NCI-H774 (cell line): ENCODE data around the gene CCDC9.
A peak's percentile ranks its signal among the peaks of the same experiment; 100 is the strongest.
"Not testable (repeated sequence)": the region's sequence is repeated elsewhere in the genome, so short reads cannot be mapped to it uniquely, and the experiment has no call there.

Source experiments
- DNase-seq: peaks from one replicate; lab custom pipeline; 2025; lab: John Stamatoyannopoulos, UW

Gene CCDC9

GRCh38 chr19:47300867-47301266 lies 44.5 kb downstream of the CCDC9 start:
- DNase-seq: not testable (repeated sequence)

- no peak for DNase-seq
Observed at GRCh38 chr19:47302249-47302648, 45.9 kb downstream of the CCDC9 start.

- no peak for DNase-seq
Observed at GRCh38 chr19:47303966-47304365, 47.6 kb downstream of the CCDC9 start.

- DNase-seq: peak; percentile 12
Observed at GRCh38 chr19:47305309-47305751, 49.0 kb downstream of the CCDC9 start.

GRCh38 chr19:47306303-47306702 lies 50.0 kb downstream of the CCDC9 start:
- no peak for DNase-seq

- no peak for DNase-seq
Observed at GRCh38 chr19:47309038-47309437, 52.7 kb downstream of the CCDC9 start.

- DNase-seq: no peak
Observed at GRCh38 chr19:47309608-47310007, 53.3 kb downstream of the CCDC9 start, which contains the start of gene C5AR1. Gene C5AR1 (plus strand): TSS chr19:47309861. CDS start chr19:47309896, 35 bp downstream.

- no peak for DNase-seq
Observed at GRCh38 chr19:47310323-47310722, 54.0 kb downstream of the CCDC9 start.

GRCh38 chr19:47310819-47311218 lies 54.5 kb downstream of the CCDC9 start:
- no peak for DNase-seq

GRCh38 chr19:47312366-47313006 lies 56.2 kb downstream of the CCDC9 start:
- DNase-seq: no peak

- DNase-seq: no peak
Observed at GRCh38 chr19:47313754-47314295, 57.5 kb downstream of the CCDC9 start.

GRCh38 chr19:47315125-47315821 lies 58.9 kb downstream of the CCDC9 start:
- no peak for DNase-seq

- no peak for DNase-seq
Observed at GRCh38 chr19:47316513-47316912, 60.2 kb downstream of the CCDC9 start.

GRCh38 chr19:47319923-47320871 lies 63.9 kb downstream of the CCDC9 start:
- no peak for DNase-seq
